Activated CD8-positive, alpha-beta memory T cell treated with anti-CD3 and anti-CD28 coated beads for 1 hour (primary cell): ENCODE results near the gene ATP6V1E1.
"Not testable (repeated sequence)": the region's sequence is repeated elsewhere in the genome, so short reads cannot be mapped to it uniquely, and the experiment has no call there.

Experiments used
- DNase-seq, 2 donors: peaks; one replicate each; pipeline ENCODE4 v3.0.0-alpha.2; 2020; ENCODE audit warnings: low read depth in 1 of 2; ENCODE audit errors: extremely low read depth in 1 of 2

The ATP6V1E1 gene

DNA sequence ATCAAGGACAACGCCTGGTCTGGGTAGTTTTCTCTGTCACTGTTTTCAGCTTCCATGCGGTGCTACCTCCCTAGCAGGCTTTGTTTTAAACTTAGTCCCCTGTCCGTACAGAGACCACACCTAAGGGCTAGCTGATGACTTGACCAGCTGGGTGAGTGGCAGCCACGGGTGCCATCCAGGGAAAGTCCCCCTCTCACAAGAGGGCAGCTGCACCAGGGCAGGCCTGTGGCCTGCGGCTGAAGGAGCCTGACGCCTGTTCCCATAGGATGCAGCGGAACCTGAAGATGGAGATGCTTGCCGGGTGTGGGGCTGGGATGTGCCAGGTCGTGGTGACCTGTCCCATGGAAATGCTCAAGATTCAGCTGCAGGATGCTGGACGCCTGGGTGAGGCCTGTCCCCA, 45.4 kb downstream of the ATP6V1E1 start:
- DNase-seq = no peak

DNA sequence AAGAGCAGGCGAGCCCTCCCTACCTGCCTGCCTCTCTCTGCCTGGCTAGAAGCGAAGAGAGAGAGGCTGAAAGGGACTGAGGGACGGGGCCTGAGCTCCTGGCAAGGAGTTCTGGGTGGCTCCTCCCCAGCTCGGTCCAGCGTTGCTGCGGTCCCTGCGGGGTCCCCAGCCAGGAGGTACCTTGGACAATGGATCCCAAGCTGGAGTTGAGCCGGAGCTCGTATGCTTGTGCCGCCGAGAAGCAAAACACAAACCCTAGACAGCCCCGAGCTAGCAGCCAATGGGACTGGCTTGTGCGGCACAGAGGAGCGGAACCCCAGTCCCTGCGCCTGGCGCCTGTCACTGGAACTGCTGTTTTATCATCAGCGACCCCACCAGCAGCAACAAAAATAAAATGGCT, 46.9 kb downstream of the ATP6V1E1 start:
- DNase-seq = no peak

DNA sequence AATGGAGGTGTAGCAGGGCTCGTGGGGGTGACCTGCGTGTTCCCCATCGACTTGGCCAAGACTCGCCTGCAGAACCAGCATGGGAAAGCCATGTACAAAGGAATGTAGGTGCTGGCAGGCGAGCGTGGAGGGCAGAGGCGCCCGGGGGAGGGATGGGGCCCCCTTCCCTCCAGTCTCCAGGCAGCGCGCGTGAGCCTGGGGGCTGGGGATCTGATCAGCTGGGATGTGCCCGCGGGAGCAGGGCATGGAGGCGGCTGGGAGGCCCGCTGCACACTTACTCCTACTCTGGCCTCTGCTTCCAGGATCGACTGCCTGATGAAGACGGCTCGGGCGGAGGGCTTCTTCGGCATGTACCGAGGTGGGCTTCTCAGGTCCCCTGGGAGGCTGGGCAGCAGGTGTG, 47.5 kb downstream of the ATP6V1E1 start:
- no peak for DNase-seq

DNA sequence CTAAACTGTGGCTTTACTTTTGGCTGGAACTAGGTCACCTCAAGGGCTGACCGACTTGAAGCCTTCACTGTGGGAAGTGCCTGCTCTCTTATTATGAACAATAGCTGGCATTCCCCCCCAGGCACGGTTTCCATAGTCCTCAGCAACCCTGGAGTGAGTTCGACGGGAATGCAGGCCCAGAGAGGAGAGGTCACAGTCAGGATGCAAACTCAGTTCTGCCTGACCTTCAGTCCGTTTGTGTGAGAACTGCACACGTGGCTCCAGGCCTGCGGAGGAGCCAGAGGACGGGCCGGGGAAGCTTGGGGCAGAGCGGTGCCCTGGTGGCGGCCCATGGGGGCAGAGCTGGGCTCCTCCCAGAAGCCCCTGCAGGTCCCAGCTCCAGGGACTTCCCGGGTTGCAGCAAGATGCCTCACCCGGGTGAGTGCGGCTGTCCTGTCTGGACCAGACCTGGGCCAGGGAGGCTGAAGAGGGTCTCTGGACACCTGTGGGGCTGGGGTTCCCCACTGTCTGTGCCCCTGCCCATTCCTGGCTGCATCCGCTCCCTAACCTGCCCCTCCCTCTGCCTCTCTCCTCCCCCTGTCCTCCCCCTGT, 48.0 kb downstream of the ATP6V1E1 start:
- DNase-seq = no peak

DNA sequence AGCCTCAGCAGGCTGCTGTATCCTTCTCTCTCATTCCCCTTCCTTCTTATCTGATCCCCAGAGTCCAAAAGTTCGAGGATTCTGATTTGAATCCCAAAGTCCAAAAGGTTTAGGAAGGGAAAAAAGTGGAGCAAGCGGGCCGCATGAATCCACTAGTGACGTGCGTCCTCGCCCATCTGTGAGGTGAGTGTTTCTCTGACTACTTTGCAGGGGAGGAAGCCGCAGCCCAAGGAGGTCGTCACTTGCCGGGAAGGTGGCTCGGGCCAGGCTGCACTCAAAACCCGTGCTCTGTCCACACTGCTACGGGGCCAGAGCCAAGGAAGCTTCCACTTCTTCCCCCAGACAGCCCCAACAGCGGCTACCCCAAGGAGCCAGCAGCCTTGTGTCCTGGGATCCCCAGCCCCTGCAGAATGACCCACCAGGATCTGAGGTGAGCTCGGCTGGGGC, 49.0 kb downstream of the ATP6V1E1 start:
- no peak for DNase-seq

DNA sequence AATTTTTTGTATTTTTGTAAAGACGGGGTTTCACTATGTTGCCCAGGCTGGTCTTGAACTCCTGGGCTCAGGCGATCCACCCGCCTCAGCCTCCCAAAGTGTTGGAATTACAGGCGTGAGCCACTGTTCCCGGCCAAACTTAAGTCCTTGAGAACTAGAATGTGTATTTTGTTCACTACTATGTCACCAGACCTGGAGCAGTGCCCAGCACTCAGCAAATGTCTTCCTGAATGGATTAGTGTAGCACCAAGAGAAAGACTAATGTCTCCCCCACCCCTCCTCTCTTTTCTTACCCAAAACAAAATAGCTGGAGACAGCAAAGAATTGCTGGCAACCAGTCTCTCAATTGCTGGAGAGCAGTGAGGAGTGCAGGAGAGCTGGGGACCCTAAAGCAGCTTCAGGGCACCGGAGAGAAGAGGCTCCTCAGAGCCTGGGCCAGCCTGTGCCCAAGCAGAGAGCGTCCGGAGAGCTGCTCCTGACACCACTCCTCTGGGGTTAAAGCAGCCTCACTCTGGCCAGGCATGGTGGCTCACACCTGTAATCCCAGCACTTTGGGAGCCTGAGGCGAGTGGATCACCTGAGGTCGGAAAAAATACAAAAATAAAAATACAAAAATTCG, 50.3 kb downstream of the ATP6V1E1 start:
- no peak for DNase-seq

DNA sequence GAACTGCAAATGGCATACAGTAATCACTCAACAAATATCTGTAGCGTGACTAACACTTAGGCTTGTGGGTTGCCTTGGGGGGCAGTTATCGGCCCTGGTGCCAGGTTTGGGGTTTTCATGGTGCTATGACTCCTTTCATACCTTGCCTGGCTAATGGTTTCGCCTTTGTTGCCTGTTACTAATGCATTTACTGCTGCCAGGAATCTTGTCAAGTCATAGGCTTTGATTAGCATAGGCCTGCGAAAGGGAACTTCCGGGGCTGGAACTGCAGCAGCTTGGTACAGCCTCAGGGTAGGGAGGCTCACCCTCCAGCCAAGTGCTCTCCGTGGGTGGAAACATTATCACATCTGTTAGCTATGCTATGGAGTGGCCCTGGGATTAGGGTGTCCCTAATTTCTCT, 52.1 kb downstream of the ATP6V1E1 start:
- DNase-seq = no peak

DNA sequence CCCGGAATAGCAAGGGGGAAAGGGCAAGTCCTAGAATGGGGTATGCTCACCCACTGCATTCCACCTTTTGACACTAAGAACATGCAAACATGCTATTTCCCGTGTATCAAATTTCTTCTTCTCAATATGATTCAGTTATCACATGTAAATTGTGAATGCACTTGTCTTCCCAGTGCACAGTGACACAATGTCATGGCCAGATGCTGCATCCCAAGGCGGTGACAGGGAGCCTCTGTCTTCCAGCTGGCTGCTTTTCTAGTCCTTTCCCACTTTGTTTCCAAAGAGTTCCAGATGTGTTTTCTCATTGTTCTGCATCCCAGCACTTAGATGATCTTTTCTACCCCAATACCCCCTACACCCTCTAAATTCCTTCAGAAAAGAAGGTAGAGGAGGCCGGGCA, 52.9 kb downstream of the ATP6V1E1 start:
- no peak for DNase-seq

DNA sequence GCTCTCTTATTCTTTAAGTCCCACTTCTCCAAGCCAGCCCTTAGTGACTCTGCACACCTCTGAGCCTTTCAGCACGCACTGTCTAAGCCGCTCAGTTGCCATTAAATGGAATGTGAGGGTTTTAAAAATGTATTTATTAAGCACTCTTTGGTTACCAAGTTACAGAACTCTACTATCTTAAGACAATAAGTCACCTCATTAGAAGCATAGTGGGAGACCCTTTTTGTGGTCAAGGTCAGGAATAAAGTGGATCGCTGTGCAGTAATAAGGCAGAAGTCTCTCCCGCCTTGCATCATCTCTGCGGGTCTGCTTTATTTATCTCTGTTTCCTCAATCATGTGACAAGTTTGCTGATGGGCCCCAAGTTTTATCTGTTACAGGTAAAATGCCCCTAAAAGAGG, 53.4 kb downstream of the ATP6V1E1 start:
- DNase-seq = no peak

DNA sequence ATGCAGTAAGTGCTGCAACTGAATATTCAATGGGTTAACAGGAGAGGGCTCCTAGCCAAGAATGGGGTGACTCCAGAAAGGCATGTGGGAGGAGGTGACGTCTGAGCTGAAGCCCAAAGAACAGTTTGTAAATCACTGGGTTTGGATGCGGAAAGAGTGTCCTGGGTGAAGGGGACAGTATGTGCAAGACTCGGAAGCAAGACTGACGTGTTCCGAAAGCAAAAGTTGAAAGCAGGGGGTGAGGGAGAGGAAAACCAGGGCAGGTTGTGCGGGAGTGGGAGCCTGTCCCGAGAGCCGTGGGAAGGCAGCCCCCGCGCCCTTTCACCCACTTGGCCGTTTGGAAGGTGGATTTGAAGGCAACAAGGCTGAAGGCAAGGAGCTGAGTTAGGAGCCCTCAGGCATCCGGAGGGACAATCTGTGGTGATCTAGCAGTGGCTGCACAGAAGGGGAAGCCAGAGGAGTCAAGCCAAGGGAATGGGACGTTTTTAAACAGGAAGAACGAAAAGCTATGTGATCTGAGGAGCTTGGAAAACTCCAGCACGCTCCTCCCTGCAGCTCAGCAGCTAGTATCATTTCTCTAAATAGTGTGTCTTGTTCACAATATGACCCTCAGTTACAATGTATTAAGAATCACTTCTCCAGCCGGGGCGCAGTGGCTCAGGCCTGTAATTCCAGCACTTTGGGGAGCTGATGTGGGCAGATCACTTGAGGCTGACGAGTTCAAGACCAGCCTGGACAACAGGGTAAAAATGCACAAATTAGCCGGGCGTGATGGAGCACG, 57.5 kb downstream of the ATP6V1E1 start:
- DNase-seq = no peak

DNA sequence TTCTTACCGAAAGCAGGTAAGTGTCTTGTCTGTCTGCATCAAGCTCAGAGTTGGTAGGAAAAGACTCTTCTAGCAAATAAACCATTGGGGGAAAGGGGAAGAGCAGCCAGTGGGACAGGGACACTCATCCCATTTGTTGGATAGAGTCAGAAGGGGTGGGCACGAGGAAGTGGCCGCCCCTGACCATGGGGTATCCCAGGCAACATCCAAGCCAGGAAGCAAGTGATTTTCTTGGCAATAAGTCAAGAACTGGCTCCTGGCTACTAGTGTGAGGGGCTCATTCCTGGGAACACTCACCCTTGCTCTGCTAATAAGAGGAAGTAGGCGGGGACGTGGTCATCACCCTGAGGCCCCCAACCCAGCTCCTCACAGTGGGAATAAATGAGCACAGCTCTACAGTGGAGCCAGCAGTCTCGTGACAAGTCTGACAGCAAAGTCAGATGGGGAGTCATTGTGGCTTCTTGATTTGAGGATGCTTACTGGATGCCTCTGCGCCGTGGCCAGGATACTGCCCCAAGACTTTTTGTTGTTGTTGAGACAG, 58.5 kb downstream of the ATP6V1E1 start:
- DNase-seq = no peak

DNA sequence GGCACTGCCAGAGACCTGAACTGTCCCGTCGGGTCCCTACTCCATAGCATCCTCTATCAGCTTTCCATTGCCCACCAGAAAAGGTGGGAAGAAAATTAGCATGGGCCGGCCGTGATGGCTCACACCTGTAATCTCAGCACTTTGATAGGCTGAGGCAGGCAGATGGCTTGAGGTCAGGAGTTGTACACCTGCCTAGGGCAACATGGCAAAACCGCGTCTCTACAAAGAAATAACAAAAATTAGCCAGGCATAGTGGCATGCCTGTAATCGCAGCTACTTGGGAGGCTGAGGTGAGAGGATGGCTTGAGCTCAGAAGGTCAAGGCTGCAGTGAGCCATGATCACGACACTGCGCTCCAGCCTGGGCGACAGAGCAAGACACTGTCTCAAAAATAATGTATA, 61.8 kb downstream of the ATP6V1E1 start:
- no peak for DNase-seq

DNA sequence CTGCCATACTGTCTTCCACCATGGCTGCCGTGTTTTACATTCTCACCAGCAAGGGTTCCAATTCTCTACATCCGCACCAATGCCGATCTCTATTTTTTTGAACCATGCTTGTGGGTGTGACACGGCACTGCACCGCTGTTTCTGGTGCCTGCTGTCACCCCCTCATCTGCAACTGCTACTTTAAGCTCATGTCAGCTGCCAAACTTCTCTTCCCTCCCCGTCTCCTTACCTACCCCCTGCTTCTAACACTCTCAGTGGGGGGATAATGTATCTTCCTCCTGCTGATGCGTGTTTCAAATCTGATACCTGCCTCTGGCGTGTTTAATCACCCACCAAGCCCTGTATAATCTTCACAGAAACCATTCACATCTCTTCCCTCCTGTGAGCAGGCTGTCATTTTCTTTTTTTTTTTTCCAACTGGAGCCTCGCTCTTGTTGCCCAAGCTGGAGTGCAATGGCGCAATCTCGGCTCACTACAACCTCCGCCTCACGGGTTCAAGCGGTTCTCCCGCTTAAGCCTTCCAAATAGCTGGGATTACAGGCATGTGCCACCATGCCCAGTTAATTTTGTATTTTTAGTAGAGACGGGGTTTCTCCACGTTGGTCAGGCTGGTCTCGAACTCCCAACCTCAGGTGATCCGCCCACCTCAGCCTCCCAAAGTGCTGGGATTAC, 62.4 kb downstream of the ATP6V1E1 start:
- DNase-seq = not testable (repeated sequence)

DNA sequence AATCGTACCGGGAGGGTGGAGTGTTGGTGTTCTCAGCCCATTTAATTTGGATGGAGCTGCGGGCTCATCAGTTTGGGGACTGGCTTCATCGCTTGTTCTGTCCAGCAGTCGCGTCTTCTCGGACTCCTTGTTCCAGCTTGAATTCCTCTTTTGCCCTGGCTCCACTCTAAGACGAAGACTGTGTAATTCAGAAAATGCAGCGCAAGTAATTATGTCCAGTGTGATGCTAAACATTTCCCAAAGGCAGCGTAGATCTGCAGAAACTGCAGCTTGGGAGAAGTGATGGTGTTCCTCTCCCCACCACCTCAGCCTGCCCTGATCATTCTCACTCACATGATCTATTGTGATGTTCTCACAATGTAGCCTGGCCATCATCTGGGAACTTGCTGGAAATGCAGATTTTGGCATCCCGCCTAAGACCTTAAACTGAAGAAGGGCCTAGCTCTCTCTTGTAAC, 64.6 kb downstream of the ATP6V1E1 start:
- no peak for DNase-seq

DNA sequence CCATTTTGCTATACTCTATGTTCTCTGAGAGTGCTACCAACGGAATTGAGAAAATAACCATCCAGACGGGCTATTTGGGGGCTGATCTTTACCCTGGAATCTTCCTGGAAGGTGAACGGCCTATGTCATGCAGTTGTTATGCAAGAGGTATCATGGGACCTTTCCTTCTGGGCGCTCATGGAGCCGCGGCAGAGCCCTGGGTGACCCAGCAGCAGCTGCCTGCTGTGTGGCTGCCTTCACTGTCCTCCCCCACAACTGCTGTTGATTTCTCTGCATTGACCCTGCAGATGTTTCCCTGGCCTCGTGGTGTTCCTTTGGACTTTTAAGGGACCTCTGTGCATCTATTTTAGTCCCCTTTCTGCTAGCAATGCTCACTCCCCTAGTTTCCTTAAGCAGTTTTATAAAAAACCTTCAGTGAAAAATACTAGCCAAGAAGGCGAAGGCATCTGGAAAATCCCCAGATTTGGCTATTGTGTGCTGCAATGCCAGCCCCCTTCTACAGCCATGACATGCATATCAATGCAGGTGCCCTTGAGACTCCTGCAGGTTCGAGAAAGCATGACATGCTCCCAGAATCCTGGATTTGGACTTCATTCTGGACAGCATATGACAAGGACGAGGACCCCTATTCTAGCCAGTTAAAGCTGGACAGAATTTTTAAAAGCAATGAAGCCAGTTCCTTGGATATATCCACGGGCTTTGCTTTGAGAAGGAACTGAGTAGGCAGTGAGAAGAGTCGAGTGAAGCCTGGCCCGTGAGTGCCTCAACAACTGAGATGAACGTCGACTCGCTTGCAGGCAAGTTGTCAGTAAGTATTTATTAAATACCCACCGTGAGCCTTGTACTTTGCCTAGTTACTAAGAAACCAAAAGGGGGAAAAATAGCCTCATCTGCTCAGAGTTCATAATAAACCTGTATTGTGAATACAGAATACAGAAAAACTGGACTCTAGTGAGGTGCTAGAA, 65.4 kb downstream of the ATP6V1E1 start, which contains the start of gene SLC25A18:
SLC25A18 (plus strand) TSS at position 593 of the 965 bp plus-strand sequence. CDS start 16,447 bp downstream, outside the sequence.
- no peak for DNase-seq

DNA sequence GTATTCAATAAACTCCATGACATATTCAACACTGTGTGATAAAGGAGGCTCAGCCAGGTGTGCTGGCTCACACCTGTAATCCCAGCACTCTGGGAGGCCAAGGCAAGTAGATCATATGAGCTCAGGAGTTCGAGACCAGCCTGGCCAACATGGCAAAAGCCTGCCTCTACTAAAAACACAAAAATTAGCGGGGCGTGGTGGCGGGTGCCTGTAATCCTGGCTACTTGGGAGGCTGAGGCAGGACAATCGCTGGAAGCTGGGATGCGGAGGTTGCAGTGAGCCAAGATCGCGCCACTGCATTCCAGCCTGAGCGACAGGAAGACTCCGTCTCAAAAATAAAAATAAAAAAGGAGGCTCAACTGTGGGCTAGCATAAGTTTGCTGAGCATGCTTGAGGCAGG, 69.4 kb downstream of the ATP6V1E1 start:
- DNase-seq = no peak

DNA sequence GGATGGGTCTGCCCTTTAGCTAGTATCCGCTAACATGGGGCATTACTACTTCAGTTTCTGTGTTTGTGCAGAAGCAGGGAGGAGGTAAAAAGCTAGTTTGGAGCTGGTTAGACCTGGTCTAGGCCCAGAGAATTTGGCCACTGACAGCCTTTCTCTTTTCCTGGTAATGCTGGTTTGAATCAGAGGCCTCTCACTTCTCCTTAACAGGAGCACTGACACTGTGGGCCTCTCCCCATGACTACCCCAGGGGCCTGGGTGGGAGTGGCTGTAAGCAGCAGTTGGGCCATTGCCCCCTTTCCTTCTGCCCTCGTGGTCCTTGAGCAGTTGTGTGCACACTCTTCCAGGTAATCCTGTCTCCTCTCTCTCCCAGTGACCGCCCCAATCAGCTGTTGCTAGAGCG, 73.7 kb downstream of the ATP6V1E1 start:
- no peak for DNase-seq

DNA sequence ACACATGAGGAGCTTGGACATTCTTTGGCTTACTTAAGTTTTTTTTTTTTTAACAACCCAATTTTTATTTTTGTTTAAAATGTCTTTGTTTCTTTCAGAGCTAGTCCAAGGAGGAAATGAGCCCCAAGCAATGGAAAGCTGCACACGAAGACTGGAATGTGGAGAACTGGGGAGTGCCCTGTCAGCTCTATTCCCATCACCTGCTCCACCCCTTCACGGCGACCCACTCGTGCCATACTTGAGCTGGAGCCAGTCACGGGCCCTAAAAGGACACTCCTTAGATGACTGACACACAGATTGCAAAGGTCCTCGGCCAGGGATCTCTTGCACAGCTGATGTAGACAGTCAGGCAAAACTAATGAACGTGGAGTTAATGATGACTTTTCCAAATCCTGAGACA, 75.8 kb downstream of the ATP6V1E1 start:
- no peak for DNase-seq

DNA sequence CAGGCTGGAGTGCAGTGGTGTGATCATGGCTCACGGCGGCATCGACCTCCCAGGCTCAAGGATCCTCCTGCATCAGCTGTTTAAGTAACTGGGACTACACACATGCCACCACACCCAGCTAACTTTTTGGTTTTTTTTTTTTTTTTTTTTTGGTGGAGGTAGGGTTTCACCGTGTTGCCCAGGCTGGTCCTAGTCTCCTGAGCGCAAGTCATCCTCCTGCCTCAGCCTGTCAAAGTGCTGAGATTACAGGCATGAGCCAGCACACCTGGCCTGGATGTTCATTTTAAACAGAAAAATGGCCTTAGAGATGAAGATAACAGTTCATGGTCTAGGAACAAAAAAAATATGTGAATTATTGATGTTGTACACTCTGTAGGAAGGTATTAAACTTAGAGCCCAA, 78.9 kb downstream of the ATP6V1E1 start:
- DNase-seq = no peak

DNA sequence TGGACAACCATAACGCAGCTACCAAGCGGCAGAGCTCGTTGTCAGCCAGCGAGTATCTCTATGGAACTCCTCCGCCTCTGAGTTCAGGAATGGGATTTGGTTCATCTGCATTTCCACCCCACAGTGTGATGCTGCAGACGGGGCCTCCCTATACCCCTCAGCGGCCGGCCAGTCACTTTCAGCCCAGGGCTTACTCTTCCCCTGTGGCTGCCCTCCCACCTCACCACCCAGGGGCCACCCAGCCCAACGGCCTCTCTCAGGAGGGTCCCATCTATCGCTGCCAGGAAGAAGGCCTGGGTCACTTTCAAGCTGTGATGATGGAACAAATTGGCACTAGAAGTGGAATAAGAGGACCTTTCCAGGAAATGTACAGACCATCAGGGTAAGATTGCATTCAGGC, 79.4 kb downstream of the ATP6V1E1 start:
- no peak for DNase-seq
